Thyroid gland (tissue), 4 donors: ENCODE data around the gene FBXO22. TPM values are rescaled to one million over a fixed set of nuclear protein-coding genes. Genes with fewer than 3 reads are reported as not detected.

ENCODE experiments used
- DNase-seq, 2 donors: peaks; one replicate each; pipeline ENCODE4 v3.0.0-alpha.2; 2019
- H3K27ac ChIP-seq, 3 donors: fragments of 200-600 bp; sonication (generic); 1 replicate in 2 of 3; 2 replicates in 1 of 3; pipeline ENCODE4 v1.5.1; 2016 to 2019; ENCODE audit warnings: mild to moderate bottlenecking in 1 of 3, moderate library complexity in 1 of 3
- H3K27me3 ChIP-seq: fragments of 200-600 bp; sonication (generic); one replicate; pipeline ENCODE4 v1.5.1; 2019
- H3K36me3 ChIP-seq, 2 donors: fragments of 200-600 bp; sonication (generic); one replicate each; pipeline ENCODE4 v1.5.1; 2016 to 2019
- H3K4me1 ChIP-seq, 2 donors: fragments of 200-600 bp; sonication (generic); one replicate each; pipeline ENCODE4 v1.5.1; 2017 to 2019
- H3K4me3 ChIP-seq, 3 donors: fragments of 200-600 bp; sonication (generic); replicated peaks in 1 of 3; 1 replicate in 2 of 3; 2 replicates in 1 of 3; pipeline ENCODE4 v1.5.1; 2016; ENCODE audit warnings: mild to moderate bottlenecking in 1 of 3
- H3K9me3 ChIP-seq: fragments of 200-600 bp; sonication (generic); one replicate; pipeline ENCODE4 v1.5.1; 2017
- CTCF ChIP-seq, 6 experiments: fragments of 200-600 bp in 3 of 6; fragments of 450-650 bp in 3 of 6; sonication (generic) in 3 of 6; IDR thresholded peaks; one replicate each; pipeline ENCODE4 v1.5.1; 2016 to 2019; ENCODE audit warnings: antibody characterized with exemption in 6 of 6, mild to moderate bottlenecking in 2 of 6, inconsistent platforms in 1 of 6, moderate library complexity in 1 of 6
- POLR2A ChIP-seq, 2 donors: fragments of 450-650 bp; IDR thresholded peaks; one replicate each; pipeline ENCODE4 v1.6.1; 2017; ENCODE audit warnings: antibody characterized with exemption in 2 of 2, mild to moderate bottlenecking in 2 of 2, moderate library complexity in 1 of 2
- WGBS, 2 donors: methylation state at CpG; one replicate each; pipeline ENCODE4 v1.1.5; 2017; 5-methylcytosine and 5-hydroxymethylcytosine counted together
- intact Hi-C: fragments of 100-400 bp; cut with DNase I; formaldehyde crosslinking; loops from one replicate; pipeline ENCODE4 v1.15.1; 2023
- total RNA-seq, 4 donors: library from RNA; depleted of rRNA; stranded (reverse); fragments of >200 nt; gene quantifications; one replicate each; pipeline ENCODE4 v1.2.3, GENCODE V29; 2016

The FBXO22 gene
- total RNA-seq: 10 to 100 TPM; 21.4 to 31.3 (median 24.2) TPM

- no peak for TF ChIP-seq CTCF (IDR thresholded peaks at IDR 0.05)
- TF ChIP-seq POLR2A (IDR thresholded peaks at IDR 0.05): peak in 1 of 2 donors; percentile 76
- Histone ChIP-seq H3K27me3 (no peaks in the 10 kb centered on the region), H3K27ac (peak within 1 kb of the TSS; percentile 42 to 68 (median 63)), H3K36me3 (no peaks in the 10 kb centered on the region), H3K4me3 (peak within 1 kb of the TSS; percentile 54 to 86 (median 66)), H3K9me3 (no peaks in the 10 kb centered on the region), H3K4me1 (peaks cover 0 to 11% of the 10 kb centered on the region in 2 donors)
- WGBS, 2 donors: 3 to 7% methylated on average over 18 to 43 of the region's 63 CpGs
- intact Hi-C loops: loop anchor here (5.0 kb wide), 1 partner anchor 51 kb away; no protein-coding TSS in a partner anchor
- DNase-seq: peak; percentile 93 to 94
These were observed at the start of gene FBXO22 for GRCh38 chr15:75903331-75904239. Gene FBXO22, plus strand, starts transcription at chr15:75903878. Its CDS starts 86 bp downstream, at chr15:75903964.

GRCh38 chr15:75857886-75858285, 45.8 kb upstream of the FBXO22 start:
- no peak overlapping the region for H3K27ac ChIP-seq
- TF ChIP-seq CTCF (IDR thresholded peaks at IDR 0.05) (no peak), POLR2A (IDR thresholded peaks at IDR 0.05) (no peak)

GRCh38 chr15:75861750-75862402, 41.8 kb upstream of the FBXO22 start:
- TF ChIP-seq POLR2A (IDR thresholded peaks at IDR 0.05) (no peak), CTCF (IDR thresholded peaks at IDR 0.05) (no peak)
- no peak overlapping the region for H3K27ac ChIP-seq
- peaks cover 3 to 7% of the 10 kb centered on the region in 2 donors for H3K4me1 ChIP-seq
- no peak for DNase-seq
- no peaks in the 10 kb centered on the region for H3K27me3 ChIP-seq
- no peak overlapping the region for H3K4me3 ChIP-seq
- H3K9me3 ChIP-seq: no peaks in the 10 kb centered on the region
- H3K36me3 ChIP-seq: no peaks in the 10 kb centered on the region
- WGBS, 2 donors: 87 to 92% methylated on average over 6 of the region's 6 CpGs
- intact Hi-C loops: no loop called here

More at GRCh38 chr15:75857886-75858285, 45.8 kb upstream of the FBXO22 start:
- Histone ChIP-seq H3K4me3 (no peak overlapping the region), H3K27me3 (no peaks in the 10 kb centered on the region), H3K4me1 (peaks cover 3 to 7% of the 10 kb centered on the region in 2 donors), H3K36me3 (peaks cover 0 to 5% of the 10 kb centered on the region in 2 donors), H3K9me3 (no peaks in the 10 kb centered on the region)
- no peak for DNase-seq
- intact Hi-C loops: no loop called here

- H3K9me3 ChIP-seq: no peaks in the 10 kb centered on the region
- H3K4me1 ChIP-seq: peaks cover 3 to 13% of the 10 kb centered on the region in 2 donors
- intact Hi-C loops: no loop called here
- H3K27ac ChIP-seq: no peak overlapping the region
- no peaks in the 10 kb centered on the region for H3K36me3 ChIP-seq
- H3K27me3 ChIP-seq: no peaks in the 10 kb centered on the region
- no peak for DNase-seq
- TF ChIP-seq CTCF (IDR thresholded peaks at IDR 0.05) (no peak), POLR2A (IDR thresholded peaks at IDR 0.05) (no peak)
- no peak overlapping the region for H3K4me3 ChIP-seq
- 93 to 98% methylated on average over 1 of the region's 1 CpG for WGBS, 2 donors
These were observed 40.9 kb upstream of the FBXO22 start for GRCh38 chr15:75862796-75863195.
